Hindlimb muscle (tissue), 1 donor: Measurements from ENCODE around the gene ZNF507. TPM values are rescaled to one million over a fixed set of nuclear protein-coding genes. Genes with fewer than 3 reads are reported as not detected.
"Not testable (repeated sequence)": the region's sequence is repeated elsewhere in the genome, so short reads cannot be mapped to it uniquely, and the experiment has no call there.

Experiments used
- DNase-seq: peaks from one replicate; pipeline ENCODE4 v3.0.0-alpha.2; 2013
- polyA plus RNA-seq: library from polyadenylated mRNA; unstranded; fragments of 120-200 nt; gene quantifications from one replicate; pipeline ENCODE4 v1.2.1, GENCODE V29; 2013; ENCODE audit not compliant: insufficient read length

ZNF507 gene
- polyA plus RNA-seq, 1 donor = 15.9 TPM

- no peak for DNase-seq
Measured at GRCh38 chr19:32368787-32369186, 23.4 kb downstream of the ZNF507 start.

GRCh38 chr19:32372726-32373517, 27.5 kb downstream of the ZNF507 start:
- no peak for DNase-seq

- DNase-seq = no peak
Measured at GRCh38 chr19:32373585-32374295, 28.3 kb downstream of the ZNF507 start.

GRCh38 chr19:32374362-32374761, 29.0 kb downstream of the ZNF507 start:
- DNase-seq = not testable (repeated sequence)

- not testable (repeated sequence) for DNase-seq
Measured at GRCh38 chr19:32377088-32377487, 31.7 kb downstream of the ZNF507 start.

GRCh38 chr19:32380269-32380668, 34.9 kb downstream of the ZNF507 start:
- DNase-seq = no peak

- DNase-seq = no peak
Measured at GRCh38 chr19:32387701-32388392, 42.4 kb downstream of the ZNF507 start.

GRCh38 chr19:32388393-32388855, 43.0 kb downstream of the ZNF507 start:
- DNase-seq = no peak

- DNase-seq = no peak
Measured at GRCh38 chr19:32392901-32393300, 47.5 kb downstream of the ZNF507 start.

GRCh38 chr19:32396046-32396652, 50.7 kb downstream of the ZNF507 start:
- DNase-seq = no peak

GRCh38 chr19:32397671-32398101, 52.3 kb downstream of the ZNF507 start:
- no peak for DNase-seq

- DNase-seq = no peak
Measured at GRCh38 chr19:32401992-32402391, 56.6 kb downstream of the ZNF507 start.

GRCh38 chr19:32403291-32403995, 58.0 kb downstream of the ZNF507 start:
- DNase-seq = no peak

- DNase-seq = peak; percentile 6
Measured at GRCh38 chr19:32404213-32404932, 59.0 kb downstream of the ZNF507 start.

GRCh38 chr19:32404933-32405430, 59.6 kb downstream of the ZNF507 start:
- DNase-seq = peak; percentile 64

GRCh38 chr19:32405431-32406160, 60.2 kb downstream of the ZNF507 start, which contains the start of gene DPY19L3:
DPY19L3 (plus strand) TSS chr19:32405770; CDS start chr19:32408254, 2,484 bp downstream.
- DNase-seq = peak; percentile 97

- no peak for DNase-seq
Measured at GRCh38 chr19:32406161-32407003, 61.0 kb downstream of the ZNF507 start.

GRCh38 chr19:32407004-32407992, 61.9 kb downstream of the ZNF507 start:
- DNase-seq = no peak
